ENCODE data around the gene FAM120B.

Gene FAM120B

GRCh38 chr6:170284126-170284773, 22.3 kb upstream of the FAM120B start:
- no peak for ATAC-seq
- TF ChIP-seq TOX (CRISPR knock-in tag; IDR thresholded peaks at IDR 0.05; ENCODE audit: borderline replicate concordance) (no peak), ZFP30 (CRISPR knock-in tag; IDR thresholded peaks at IDR 0.05) (no peak), POU6F1 (CRISPR knock-in tag; IDR thresholded peaks at IDR 0.05; ENCODE audit: borderline replicate concordance, low read depth) (no peak), GLIS3 (CRISPR knock-in tag; IDR thresholded peaks at IDR 0.05) (no peak), ZNF565 (CRISPR knock-in tag; conservative IDR thresholded peaks at IDR 0.05; ENCODE audit: low read depth) (no peak), OSR1 (CRISPR knock-in tag; IDR thresholded peaks at IDR 0.05) (no peak), ARNTL (CRISPR knock-in tag; IDR thresholded peaks at IDR 0.05; ENCODE audit: borderline replicate concordance, low read depth) (no peak), SNAI2 (CRISPR knock-in tag; IDR thresholded peaks at IDR 0.05) (no peak), BACH2 (CRISPR knock-in tag; IDR thresholded peaks at IDR 0.05; ENCODE audit: borderline replicate concordance) (no peak), PPARA (CRISPR knock-in tag; IDR thresholded peaks at IDR 0.05; ENCODE audit: borderline replicate concordance) (no peak), RARB (CRISPR knock-in tag; IDR thresholded peaks at IDR 0.05) (no peak), ZC3H10 (CRISPR knock-in tag; IDR thresholded peaks at IDR 0.05) (no peak), ZNF8 (CRISPR knock-in tag; IDR thresholded peaks at IDR 0.05) (no peak), CREB5 (CRISPR knock-in tag; IDR thresholded peaks at IDR 0.05; ENCODE audit: low read depth) (no peak), ZNF70 (CRISPR knock-in tag; IDR thresholded peaks at IDR 0.05) (no peak), ESRRG (CRISPR knock-in tag; IDR thresholded peaks at IDR 0.05) (no peak), TCF4 (CRISPR knock-in tag; IDR thresholded peaks at IDR 0.05; ENCODE audit: borderline replicate concordance) (no peak)

GRCh38 chr6:170284866-170285469, 21.6 kb upstream of the FAM120B start:
- TF ChIP-seq TSHZ2 (CRISPR knock-in tag; IDR thresholded peaks at IDR 0.05) (no peak), ZNF70 (CRISPR knock-in tag; IDR thresholded peaks at IDR 0.05) (no peak), ZNF8 (CRISPR knock-in tag; IDR thresholded peaks at IDR 0.05) (no peak), ZNF565 (CRISPR knock-in tag; conservative IDR thresholded peaks at IDR 0.05; ENCODE audit: low read depth) (no peak), SNAI2 (CRISPR knock-in tag; IDR thresholded peaks at IDR 0.05) (no peak), ZFP30 (CRISPR knock-in tag; IDR thresholded peaks at IDR 0.05) (no peak), CREB5 (CRISPR knock-in tag; IDR thresholded peaks at IDR 0.05; ENCODE audit: low read depth) (no peak), RARB (CRISPR knock-in tag; IDR thresholded peaks at IDR 0.05) (no peak), CSDC2 (CRISPR knock-in tag; IDR thresholded peaks at IDR 0.05) (no peak), TCF4 (CRISPR knock-in tag; IDR thresholded peaks at IDR 0.05; ENCODE audit: borderline replicate concordance) (no peak), ISL1 (CRISPR knock-in tag; IDR thresholded peaks at IDR 0.05) (no peak), PPARA (CRISPR knock-in tag; IDR thresholded peaks at IDR 0.05; ENCODE audit: borderline replicate concordance) (no peak), BACH2 (CRISPR knock-in tag; IDR thresholded peaks at IDR 0.05; ENCODE audit: borderline replicate concordance) (no peak), ARNTL (CRISPR knock-in tag; IDR thresholded peaks at IDR 0.05; ENCODE audit: borderline replicate concordance, low read depth) (no peak), TOX (CRISPR knock-in tag; IDR thresholded peaks at IDR 0.05; ENCODE audit: borderline replicate concordance) (no peak), GLIS3 (CRISPR knock-in tag; IDR thresholded peaks at IDR 0.05) (no peak), PATZ1 (CRISPR knock-in tag; IDR thresholded peaks at IDR 0.05; ENCODE audit: borderline replicate concordance) (no peak), POU6F1 (CRISPR knock-in tag; IDR thresholded peaks at IDR 0.05; ENCODE audit: borderline replicate concordance, low read depth) (no peak)
- ATAC-seq: no peak
